Mononuclear cell (primary cell): Measurements from ENCODE around the gene NEDD9. TPM values are rescaled to one million over a fixed set of nuclear protein-coding genes. Genes with fewer than 3 reads are reported as not detected.

Experiments used
- H3K27me3 ChIP-seq: 2 replicates; pipeline ENCODE4 v1.6.0; 2011; ENCODE audit warnings: low read length, control low read depth; ENCODE audit not compliant: insufficient read depth
- H3K4me1 ChIP-seq: 2 replicates; pipeline ENCODE4 v1.5.1; 2011; ENCODE audit warnings: mild to moderate bottlenecking, low read length, control low read depth; ENCODE audit not compliant: insufficient read depth
- H3K4me3 ChIP-seq: 2 replicates; pipeline ENCODE4 v1.5.1; 2011; ENCODE audit warnings: mild to moderate bottlenecking, low read length, moderate library complexity
- H3K9me3 ChIP-seq: 2 replicates; pipeline ENCODE4 v1.5.1; 2011; ENCODE audit warnings: low read depth, mild to moderate bottlenecking, control low read depth, low read length
- total RNA-seq: library from RNA; depleted of rRNA; stranded (reverse); fragments of >200 nt; gene quantifications from one replicate; pipeline ENCODE4 v1.2.3, GENCODE V29; 2012

NEDD9 gene
- total RNA-seq, 1 donor: 42.4 TPM

DNA sequence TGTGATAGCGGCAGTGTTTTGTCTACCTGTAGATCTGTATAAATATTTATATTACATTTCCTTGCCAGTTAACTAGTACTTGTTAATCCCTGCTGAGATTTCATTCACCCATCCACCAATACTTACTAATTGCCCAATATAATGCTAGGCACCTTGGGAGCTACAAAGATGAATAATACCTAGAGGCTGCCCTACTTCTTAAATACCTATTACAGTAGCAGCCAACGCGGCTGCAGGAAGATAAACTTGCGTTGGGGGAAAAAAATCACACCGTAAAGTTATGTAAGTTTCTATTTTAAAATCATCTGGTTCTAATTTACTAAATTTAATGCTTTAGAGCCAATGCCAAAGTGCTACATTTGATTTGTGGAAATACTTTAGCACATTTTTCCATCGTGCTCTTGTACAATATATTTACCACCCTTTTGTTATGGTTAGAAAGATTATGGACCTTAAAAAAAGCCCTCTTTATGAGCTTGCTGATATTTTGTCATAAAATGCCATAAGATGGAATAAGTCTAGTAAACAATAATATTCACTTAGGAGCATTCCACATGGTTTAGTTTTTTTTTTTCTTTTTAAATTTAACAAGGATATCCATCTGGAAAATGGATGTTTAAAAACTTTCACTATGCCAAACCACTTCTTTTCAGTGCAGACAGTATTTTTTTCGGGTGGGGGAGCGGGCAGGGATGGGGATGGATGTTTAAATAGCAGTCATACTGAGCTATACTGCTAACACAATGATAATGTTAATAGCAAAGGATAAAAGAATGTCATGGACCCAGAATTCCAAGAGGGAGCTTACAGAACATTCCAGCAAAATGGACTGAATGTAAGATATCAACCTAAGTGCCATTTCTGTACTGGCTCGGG, 13.2 kb upstream of the NEDD9 start:
- no peaks in the 10 kb centered on the region for H3K9me3 ChIP-seq
- no peaks in the 10 kb centered on the region for H3K27me3 ChIP-seq
- no peak overlapping the region for H3K4me3 ChIP-seq
- H3K4me1 ChIP-seq: no peaks in the 10 kb centered on the region

DNA sequence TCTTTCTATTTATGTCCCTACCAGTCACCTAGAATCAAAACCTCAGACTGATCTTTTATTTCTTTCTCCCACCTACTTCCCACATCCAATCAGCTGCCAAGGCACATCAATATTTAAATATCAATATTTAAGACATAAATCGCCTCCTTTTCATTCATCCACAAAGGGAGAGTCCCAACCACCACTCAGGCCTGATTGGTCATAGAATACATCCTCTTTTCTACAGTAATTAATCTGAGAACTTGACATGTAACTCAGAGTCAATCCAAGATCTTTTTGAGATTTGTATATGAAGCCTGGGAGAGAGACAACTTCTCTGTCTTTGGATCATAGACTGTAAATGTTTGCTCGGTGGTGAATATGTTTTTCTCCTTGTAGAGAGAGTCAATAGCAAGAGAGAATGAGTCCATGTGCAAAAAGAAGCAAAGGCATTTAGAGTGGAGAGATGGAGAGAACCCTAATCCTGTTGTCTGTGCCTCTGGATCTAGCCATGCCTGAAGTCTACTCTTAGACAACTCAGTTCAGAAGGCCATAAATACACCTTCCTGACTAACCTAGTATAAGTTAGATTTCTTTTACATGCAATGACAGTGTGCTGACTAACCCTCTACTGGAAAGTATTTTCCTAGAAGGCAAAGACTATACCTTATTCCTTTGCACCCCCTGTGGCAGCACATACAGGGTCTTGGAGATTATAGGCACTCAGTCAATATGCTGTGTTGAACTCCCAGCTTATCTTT, 12.1 kb upstream of the NEDD9 start:
- no peaks in the 10 kb centered on the region for H3K9me3 ChIP-seq
- H3K4me1 ChIP-seq: no peaks in the 10 kb centered on the region
- no peak overlapping the region for H3K4me3 ChIP-seq
- no peaks in the 10 kb centered on the region for H3K27me3 ChIP-seq

- H3K4me1 ChIP-seq: no peaks in the 10 kb centered on the region
- H3K9me3 ChIP-seq: no peaks in the 10 kb centered on the region
- H3K4me3 ChIP-seq: no peak overlapping the region
- no peaks in the 10 kb centered on the region for H3K27me3 ChIP-seq
Observed at GRCh38 chr6:11243861-11244260, 11.4 kb upstream of the NEDD9 start.

GRCh38 chr6:11242711-11243110, 10.2 kb upstream of the NEDD9 start:
- H3K27me3 ChIP-seq: no peaks in the 10 kb centered on the region
- H3K4me3 ChIP-seq: no peak overlapping the region
- H3K9me3 ChIP-seq: no peaks in the 10 kb centered on the region
- H3K4me1 ChIP-seq: no peaks in the 10 kb centered on the region

DNA sequence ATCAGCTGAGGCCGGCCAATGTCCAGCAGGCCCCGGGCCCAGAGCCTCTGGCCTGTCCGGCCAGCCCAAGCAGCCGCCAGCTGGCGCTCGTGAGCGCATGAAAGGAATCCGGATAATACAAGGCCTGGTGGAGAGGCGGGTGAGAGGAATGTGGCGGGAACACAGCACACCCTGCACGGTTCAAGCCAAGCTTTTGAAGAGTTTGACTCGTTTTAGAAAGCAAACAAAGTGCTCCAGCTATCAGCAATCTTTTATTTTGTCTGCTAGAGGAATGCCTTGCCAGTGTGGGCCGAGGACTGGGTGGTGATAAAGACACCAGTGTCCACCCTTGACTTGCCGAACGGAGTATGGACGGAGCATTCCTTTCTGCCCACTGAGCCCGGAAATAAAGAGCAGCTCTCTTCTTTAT, 9.3 kb upstream of the NEDD9 start:
- peaks cover 4% of the 10 kb centered on the region for H3K4me1 ChIP-seq
- H3K27me3 ChIP-seq: no peaks in the 10 kb centered on the region
- no peak overlapping the region for H3K4me3 ChIP-seq
- no peaks in the 10 kb centered on the region for H3K9me3 ChIP-seq

DNA sequence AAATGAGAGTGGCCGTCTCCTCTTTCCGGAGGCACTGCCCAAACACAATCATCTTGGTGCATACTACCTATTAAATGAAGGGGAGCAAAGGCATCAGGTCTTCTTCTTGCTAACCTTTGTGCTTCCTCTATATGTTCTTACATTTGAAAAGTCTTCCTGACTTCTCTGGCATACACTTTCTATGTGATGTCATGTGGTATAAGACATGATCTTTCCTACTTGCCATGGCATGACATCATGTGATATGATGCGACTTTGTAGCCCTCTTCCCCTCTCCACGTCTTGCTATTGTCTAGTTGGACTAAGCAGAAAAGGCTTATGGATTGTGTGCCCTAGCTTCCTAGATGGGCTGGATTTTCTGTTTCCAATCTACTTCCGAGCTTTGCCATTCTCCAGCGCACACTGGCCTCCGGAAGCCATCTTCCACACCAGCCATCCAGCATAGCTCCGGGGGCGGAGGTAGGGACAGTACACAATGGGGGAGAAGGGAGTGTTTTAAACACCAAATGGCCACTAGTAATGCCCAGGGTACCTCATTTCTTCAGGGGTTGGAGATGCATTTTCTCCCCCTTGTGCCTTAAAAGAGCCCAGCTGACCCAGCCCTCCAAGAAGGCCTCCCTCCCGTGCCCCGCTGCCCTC, 8.8 kb upstream of the NEDD9 start:
- no peak overlapping the region for H3K4me3 ChIP-seq
- H3K9me3 ChIP-seq: no peaks in the 10 kb centered on the region
- H3K4me1 ChIP-seq: peaks cover 9% of the 10 kb centered on the region
- H3K27me3 ChIP-seq: no peaks in the 10 kb centered on the region

DNA sequence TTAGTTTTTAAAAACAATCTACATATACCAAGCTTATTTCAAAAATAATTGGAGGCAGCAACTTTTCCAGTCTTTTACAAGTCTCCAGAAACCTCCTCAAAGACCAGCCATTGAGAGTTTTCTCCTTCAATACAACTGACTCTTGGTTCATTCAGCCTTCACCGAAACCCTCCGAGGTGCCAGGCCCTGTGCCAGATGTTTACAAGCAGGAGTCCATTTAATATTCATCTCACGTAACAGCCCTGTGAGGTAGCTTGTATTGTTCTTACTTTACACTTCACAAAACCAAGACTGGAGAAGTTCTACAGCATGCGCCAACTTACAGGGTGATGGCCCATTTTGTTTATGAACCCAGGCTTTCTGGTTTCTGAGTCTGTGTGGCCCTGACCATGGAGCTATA, 5.5 kb upstream of the NEDD9 start:
- Histone ChIP-seq H3K9me3 (no peaks in the 10 kb centered on the region), H3K4me3 (no peak overlapping the region), H3K4me1 (peaks cover 26% of the 10 kb centered on the region), H3K27me3 (no peaks in the 10 kb centered on the region)

GRCh38 chr6:11237428-11237827, 5.0 kb upstream of the NEDD9 start:
- H3K4me3 ChIP-seq: no peak overlapping the region
- no peaks in the 10 kb centered on the region for H3K27me3 ChIP-seq
- H3K4me1 ChIP-seq: peaks cover 26% of the 10 kb centered on the region
- no peaks in the 10 kb centered on the region for H3K9me3 ChIP-seq

DNA sequence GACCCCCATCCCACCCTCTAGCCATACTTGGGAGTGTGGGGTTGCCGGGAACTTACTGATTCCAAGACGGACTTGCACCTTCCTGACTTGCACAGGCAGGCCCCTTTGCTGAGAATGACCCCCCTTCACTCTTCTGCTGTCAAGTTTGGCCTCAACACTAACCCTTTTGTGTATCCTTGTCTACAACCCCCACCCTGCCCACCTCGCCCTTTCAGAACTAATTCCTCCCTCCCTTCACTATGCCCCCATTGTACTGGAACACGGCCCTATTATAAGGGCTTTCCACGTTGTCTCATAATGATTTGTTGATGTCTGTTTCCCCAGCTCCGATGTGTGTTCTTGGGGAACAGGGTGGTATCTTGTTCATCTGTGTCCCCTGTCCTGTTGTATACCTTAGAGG, 4.4 kb upstream of the NEDD9 start:
- Histone ChIP-seq H3K4me3 (no peak overlapping the region), H3K27me3 (no peaks in the 10 kb centered on the region), H3K9me3 (no peaks in the 10 kb centered on the region), H3K4me1 (peaks cover 30% of the 10 kb centered on the region)

GRCh38 chr6:11236076-11236750, 3.7 kb upstream of the NEDD9 start:
- H3K4me1 ChIP-seq: peaks cover 36% of the 10 kb centered on the region
- H3K4me3 ChIP-seq: no peak overlapping the region
- no peaks in the 10 kb centered on the region for H3K27me3 ChIP-seq
- no peaks in the 10 kb centered on the region for H3K9me3 ChIP-seq

DNA sequence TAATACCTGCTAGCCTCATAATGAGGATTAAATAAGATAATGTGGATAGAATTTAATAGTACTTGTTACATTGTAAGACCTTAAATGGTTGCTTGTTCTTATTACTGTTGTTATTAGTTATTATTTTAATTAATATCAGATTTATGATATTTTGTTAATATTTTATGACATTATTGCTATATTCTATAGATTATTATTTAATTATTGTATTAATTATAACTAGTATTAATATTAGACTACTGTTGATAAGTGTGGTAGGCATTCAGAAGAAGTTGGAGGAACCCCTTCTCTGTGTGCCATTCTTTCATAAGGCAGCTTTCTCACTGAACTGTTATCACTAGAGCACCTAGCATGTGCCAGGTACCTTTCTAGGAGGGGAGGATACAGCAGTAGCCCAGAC, 2.6 kb upstream of the NEDD9 start:
- H3K9me3 ChIP-seq: no peaks in the 10 kb centered on the region

GRCh38 chr6:11233673-11234573, 1.5 kb upstream of the NEDD9 start:
- Histone ChIP-seq H3K9me3 (no peaks in the 10 kb centered on the region), H3K4me3 (no peak overlapping the region), H3K4me1 (peaks cover 36% of the 10 kb centered on the region), H3K27me3 (no peaks in the 10 kb centered on the region)

More for the DNA sequence above, 2.6 kb upstream of the NEDD9 start:
- peaks cover 36% of the 10 kb centered on the region for H3K4me1 ChIP-seq
- H3K4me3 ChIP-seq: no peak overlapping the region
- no peaks in the 10 kb centered on the region for H3K27me3 ChIP-seq

GRCh38 chr6:11232770-11233626, 530 bp upstream of the NEDD9 start:
- peak overlapping the region; percentile 41 for H3K4me3 ChIP-seq
- no peaks in the 10 kb centered on the region for H3K27me3 ChIP-seq
- H3K9me3 ChIP-seq: no peaks in the 10 kb centered on the region
- H3K4me1 ChIP-seq: peaks cover 36% of the 10 kb centered on the region
